ENCODE measurements around the gene ATE1. TPM values are rescaled to one million over a fixed set of nuclear protein-coding genes. Genes with fewer than 3 reads are reported as not detected.

The ATE1 gene
- total RNA-seq (2022), result 17.3 and 18.7 TPM in 2 replicates
- Bru-seq, nascent RNA, result percentile 67 among the genes with signal in this experiment
- percentile 59 among the genes with signal in this experiment for BruChase-seq, experiment 1, labeled RNA remaining after a 6-hour chase
- percentile 59 among the genes with signal in this experiment for BruChase-seq, experiment 2, labeled RNA remaining after a 2-hour chase
- long read RNA-seq, full-length matches to known transcripts, result 8 of 13 reads
- long read RNA-seq, partial matches to known transcripts, result 2 of 13 reads
- long read RNA-seq, other reads (novel, unspliced or antisense), result 3 of 13 reads

GRCh38 chr10:121927841-121928527 is at the start of gene ATE1:
TSS of gene ATE1 (minus strand) at chr10:121928031. CDS start at chr10:121927949, 82 bp downstream.
- Mint-ChIP-seq H3K36me3 (ENCODE audit: insufficient read depth, unreplicated experiment) (peaks cover 23% of the 10 kb centered on the region), H3K27me3 (ENCODE audit: unreplicated experiment) (no peaks in the 10 kb centered on the region), H3K4me3 (ENCODE audit: low read depth, unreplicated experiment) (peak within 1 kb of the TSS; percentile 84), H3K4me1 (ENCODE audit: low read depth, unreplicated experiment) (peaks cover 17% of the 10 kb centered on the region), H3K9me3 (ENCODE audit: low read depth, unreplicated experiment) (no peaks in the 10 kb centered on the region), H3K27ac (ENCODE audit: unreplicated experiment) (peak within 1 kb of the TSS; percentile 87)
- intact Hi-C loops (cut with micrococcal nuclease; ENCODE audit: unreplicated experiment), result no loop called here
- peak; percentile 85 for DNase-seq
- no peak for TF ChIP-seq CTCF (IDR thresholded peaks at IDR 0.05; ENCODE audit: unreplicated experiment)
- no TSS peak for BruUV-seq (replicated peaks)
- CTCF ChIA-PET, result interaction anchor here (1.3 kb wide), 1 partner anchor 21 kb away, joined by 3 read pairs; no protein-coding TSS in a partner anchor

- DNase-seq, result no peak
- CTCF ChIA-PET, result no interaction called here
- H3K36me3 Mint-ChIP-seq (ENCODE audit: insufficient read depth, unreplicated experiment), result peaks cover 21% of the 10 kb centered on the region
- no peak for TF ChIP-seq CTCF (IDR thresholded peaks at IDR 0.05; ENCODE audit: unreplicated experiment)
- H3K4me1 Mint-ChIP-seq (ENCODE audit: low read depth, unreplicated experiment), result peaks cover 8% of the 10 kb centered on the region
- no peaks in the 10 kb centered on the region for H3K9me3 Mint-ChIP-seq (ENCODE audit: low read depth, unreplicated experiment)
- intact Hi-C loops (cut with micrococcal nuclease; ENCODE audit: unreplicated experiment), result no loop called here
- H3K27ac Mint-ChIP-seq (ENCODE audit: unreplicated experiment), result no peak overlapping the region
- no peaks in the 10 kb centered on the region for H3K27me3 Mint-ChIP-seq (ENCODE audit: unreplicated experiment)
- TSS peak; percentile 38 for BruUV-seq (replicated peaks)
- H3K4me3 Mint-ChIP-seq (ENCODE audit: low read depth, unreplicated experiment), result no peak overlapping the region
Measured at GRCh38 chr10:121976607-121977006, 48.8 kb upstream of the ATE1 start.

- Mint-ChIP-seq H3K4me1 (ENCODE audit: low read depth, unreplicated experiment) (peaks cover 8% of the 10 kb centered on the region), H3K4me3 (ENCODE audit: low read depth, unreplicated experiment) (peak overlapping the region; percentile 77), H3K27me3 (ENCODE audit: unreplicated experiment) (no peaks in the 10 kb centered on the region), H3K27ac (ENCODE audit: unreplicated experiment) (no peak overlapping the region), H3K9me3 (ENCODE audit: low read depth, unreplicated experiment) (no peaks in the 10 kb centered on the region), H3K36me3 (ENCODE audit: insufficient read depth, unreplicated experiment) (peaks cover 29% of the 10 kb centered on the region)
- CTCF ChIA-PET, result interaction anchor here (0.6 kb wide), 1 partner anchor 8 kb away, joined by 3 read pairs; no protein-coding TSS in a partner anchor
- TF ChIP-seq CTCF (IDR thresholded peaks at IDR 0.05; ENCODE audit: unreplicated experiment), result no peak
- DNase-seq, result no peak
- no TSS peak for BruUV-seq (replicated peaks)
- intact Hi-C loops (cut with micrococcal nuclease; ENCODE audit: unreplicated experiment), result no loop called here
Measured at GRCh38 chr10:121975295-121976086, 47.7 kb upstream of the ATE1 start.

- DNase-seq, result peak; percentile 75
- Mint-ChIP-seq H3K4me3 (ENCODE audit: low read depth, unreplicated experiment) (peak within 1 kb of the TSS; percentile 77), H3K27me3 (ENCODE audit: unreplicated experiment) (no peaks in the 10 kb centered on the region), H3K36me3 (ENCODE audit: insufficient read depth, unreplicated experiment) (peaks cover 32% of the 10 kb centered on the region), H3K9me3 (ENCODE audit: low read depth, unreplicated experiment) (no peaks in the 10 kb centered on the region), H3K27ac (ENCODE audit: unreplicated experiment) (no peak within 1 kb of the TSS), H3K4me1 (ENCODE audit: low read depth, unreplicated experiment) (peaks cover 8% of the 10 kb centered on the region)
- CTCF ChIA-PET, result interaction anchor here (0.6 kb wide), 1 partner anchor 9 kb away, joined by 3 read pairs; no protein-coding TSS in a partner anchor
- BruUV-seq (replicated peaks), result no TSS peak
- intact Hi-C loops (cut with micrococcal nuclease; ENCODE audit: unreplicated experiment), result no loop called here
- TF ChIP-seq CTCF (IDR thresholded peaks at IDR 0.05; ENCODE audit: unreplicated experiment), result no peak
Measured at GRCh38 chr10:121974535-121975294, 46.9 kb upstream of the ATE1 start, which contains the start of gene NSMCE4A. TSS of gene NSMCE4A (minus strand) at chr10:121975217. CDS start at chr10:121975165, 52 bp downstream.

All from Calu3 (cell line).